HepG2 (cell line): ENCODE data around the gene KIF3C. TPM values are rescaled to one million over a fixed set of nuclear protein-coding genes. Genes with fewer than 3 reads are reported as not detected.

Experiments used
- AHR ChIP-seq: IDR thresholded peaks from 2 replicates; pipeline ENCODE4 v1.6.1; 2018; ENCODE audit warnings: missing genetic modification reagents, missing compliant biosample characterization
- BRD4 ChIP-seq: sonication (generic); formaldehyde crosslinking; IDR thresholded peaks from 2 replicates; pipeline ENCODE4 v1.4.0; 2020; ENCODE audit warnings: missing genetic modification reagents
- DPF2 ChIP-seq: sonication (generic); formaldehyde crosslinking; IDR thresholded peaks from 2 replicates; pipeline ENCODE4 v1.4.0; 2020; ENCODE audit warnings: mild to moderate bottlenecking, low read depth, missing genetic modification reagents, borderline replicate concordance
- FOXA1 ChIP-seq, 2 experiments: fragments of 450-650 bp in 1 of 2; sonication (generic) in 1 of 2; formaldehyde crosslinking in 1 of 2; IDR thresholded peaks; 2 replicates each; pipeline versions ENCODE4 v1.4.0 to v1.6.1; 2016 to 2020; ENCODE audit warnings: missing genetic modification reagents in 1 of 2
- HMGA1 ChIP-seq: sonication (generic); formaldehyde crosslinking; conservative IDR thresholded peaks from 2 replicates; pipeline ENCODE4 v1.4.0; 2020; ENCODE audit warnings: missing genetic modification reagents
- KDM2A ChIP-seq: sonication (generic); formaldehyde crosslinking; IDR thresholded peaks from 2 replicates; pipeline ENCODE4 v1.4.0; 2020; ENCODE audit warnings: low read depth, missing genetic modification reagents, borderline replicate concordance
- MIER3 ChIP-seq: IDR thresholded peaks from 2 replicates; pipeline ENCODE4 v1.6.1; 2016; ENCODE audit warnings: missing compliant biosample characterization, borderline replicate concordance
- PCBP1 ChIP-seq: fragments of 200-400 bp; formaldehyde crosslinking; IDR thresholded peaks from 2 replicates; pipeline ENCODE4 v1.6.1; 2017; ENCODE audit warnings: mild to moderate bottlenecking, low read depth, low read length, borderline replicate concordance
- PHF21A ChIP-seq: sonication (generic); formaldehyde crosslinking; IDR thresholded peaks from 2 replicates; pipeline ENCODE4 v1.5.0; 2020; ENCODE audit warnings: mild to moderate bottlenecking, missing genetic modification reagents
- POLR2A ChIP-seq, 2 experiments: IDR thresholded peaks; 2 replicates each; pipeline ENCODE4 v1.6.1; 2011; ENCODE audit warnings: low read depth in 2 of 2, low read length in 2 of 2, mild to moderate bottlenecking in 1 of 2, moderate library complexity in 1 of 2; ENCODE audit not compliant: insufficient read depth in 1 of 2
- REL ChIP-seq: sonication (generic); formaldehyde crosslinking; conservative IDR thresholded peaks from 2 replicates; pipeline ENCODE4 v1.8.0; 2022; ENCODE audit warnings: mild to moderate bottlenecking, missing genetic modification reagents, moderate library complexity
- REPIN1 ChIP-seq: sonication (generic); formaldehyde crosslinking; IDR thresholded peaks from 2 replicates; pipeline ENCODE4 v1.8.0; 2022; ENCODE audit warnings: missing genetic modification reagents, low read depth, mild to moderate bottlenecking, borderline replicate concordance
- RFX1 ChIP-seq: fragments of 450-650 bp; IDR thresholded peaks from 2 replicates; pipeline ENCODE4 v1.6.1; 2017
- SOX13 ChIP-seq, 3 experiments: fragments of 450-650 bp in 1 of 3; sonication (generic) in 1 of 3; formaldehyde crosslinking in 1 of 3; IDR thresholded peaks in 2 of 3; conservative IDR thresholded peaks in 1 of 3; 2 replicates each; pipeline versions ENCODE4 v1.5.0 to v1.6.1; 2016 to 2020; ENCODE audit warnings: antibody characterized with exemption in 1 of 3, mild to moderate bottlenecking in 1 of 3, missing compliant biosample characterization in 1 of 3, missing genetic modification reagents in 1 of 3, moderate library complexity in 1 of 3
- TAF1 ChIP-seq: sonication (generic); formaldehyde crosslinking; IDR thresholded peaks from 2 replicates; pipeline ENCODE4 v1.4.0; 2020; ENCODE audit warnings: missing genetic modification reagents
- ZNF329 ChIP-seq: sonication (generic); formaldehyde crosslinking; IDR thresholded peaks from 2 replicates; pipeline ENCODE4 v1.9.0; 2021; ENCODE audit warnings: low read depth, mild to moderate bottlenecking, missing genetic modification reagents
- ZNF546 ChIP-seq: sonication (generic); formaldehyde crosslinking; conservative IDR thresholded peaks from 2 replicates; pipeline ENCODE4 v1.8.1; 2023; ENCODE audit warnings: mild to moderate bottlenecking, missing genetic modification reagents
- ZNF597 ChIP-seq: sonication (generic); formaldehyde crosslinking; IDR thresholded peaks from 2 replicates; pipeline ENCODE4 v1.5.0; 2020; ENCODE audit warnings: missing genetic modification reagents
- polyA plus RNA-seq, 8 experiments: library from polyadenylated mRNA; depleted of rRNA in 3 of 8; stranded (reverse) in 7 of 8; unstranded in 1 of 8; fragments of >200 nt; fragmentation: Illumina TruSeq in 4 of 8; extraction: Trizol in 4 of 8; gene quantifications; 2 replicates each; pipeline versions ENCODE4 v1.2.1 to v1.2.3, GENCODE V29; 2011 to 2016; ENCODE audit warnings: low read depth in 4 of 8, missing spikeins in 1 of 8, mixed read lengths in 1 of 8; ENCODE audit not compliant: insufficient read depth in 1 of 8
- total RNA-seq, 5 experiments: library from RNA; depleted of rRNA; stranded (reverse); fragments of >200 nt; fragmentation: Illumina TruSeq; extraction: Trizol; gene quantifications; 2 replicates each; pipeline ENCODE4 v1.2.3, GENCODE V29; 2016; ENCODE audit warnings: low read depth in 1 of 5
- TF ChIP-seq, protein P1 (sequence below): sonication (generic); formaldehyde crosslinking; IDR thresholded peaks from 2 replicates; pipeline ENCODE4 v1.8.0; 2022; ENCODE audit warnings: missing genetic modification reagents, low read depth, mild to moderate bottlenecking, borderline replicate concordance
- TF ChIP-seq, protein P2 (sequence below): IDR thresholded peaks from 2 replicates; pipeline ENCODE4 v1.6.1; 2012; ENCODE audit warnings: low read length, improper control_type of control experiment
- TF ChIP-seq, protein P3 (sequence below): sonication (generic); formaldehyde crosslinking; IDR thresholded peaks from 2 replicates; pipeline ENCODE4 v1.4.0; 2020; ENCODE audit warnings: mild to moderate bottlenecking, missing genetic modification reagents
- TF ChIP-seq, protein P4 (sequence below): sonication (generic); formaldehyde crosslinking; IDR thresholded peaks from 2 replicates; pipeline ENCODE4 v1.5.0; 2020; ENCODE audit warnings: mild to moderate bottlenecking, missing genetic modification reagents

KIF3C gene
- total and polyA plus RNA-seq, 2 of the 13 experiments (the other 11 are each of a cell fraction or from before 2014, with no cell fraction given): 3.6 to 4.9 TPM

GRCh38 chr2:25982273-25982967, at the start of gene KIF3C (continued):
- TF ChIP-seq ZNF597: no peak
- TF ChIP-seq, protein P1, sequence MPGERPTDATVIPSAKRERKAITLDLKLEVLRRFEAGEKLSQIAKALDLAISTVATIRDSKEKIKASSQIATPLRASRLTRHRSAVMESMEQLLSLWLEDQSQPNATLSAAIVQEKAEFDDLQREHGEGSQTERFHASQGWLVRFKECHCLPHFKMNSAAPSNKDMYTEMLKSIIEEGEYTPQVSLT (CRISPR knock-in tag): no peak
- TF ChIP-seq HMGA1 (CRISPR knock-in tag): no peak
- TF ChIP-seq, protein P2, sequence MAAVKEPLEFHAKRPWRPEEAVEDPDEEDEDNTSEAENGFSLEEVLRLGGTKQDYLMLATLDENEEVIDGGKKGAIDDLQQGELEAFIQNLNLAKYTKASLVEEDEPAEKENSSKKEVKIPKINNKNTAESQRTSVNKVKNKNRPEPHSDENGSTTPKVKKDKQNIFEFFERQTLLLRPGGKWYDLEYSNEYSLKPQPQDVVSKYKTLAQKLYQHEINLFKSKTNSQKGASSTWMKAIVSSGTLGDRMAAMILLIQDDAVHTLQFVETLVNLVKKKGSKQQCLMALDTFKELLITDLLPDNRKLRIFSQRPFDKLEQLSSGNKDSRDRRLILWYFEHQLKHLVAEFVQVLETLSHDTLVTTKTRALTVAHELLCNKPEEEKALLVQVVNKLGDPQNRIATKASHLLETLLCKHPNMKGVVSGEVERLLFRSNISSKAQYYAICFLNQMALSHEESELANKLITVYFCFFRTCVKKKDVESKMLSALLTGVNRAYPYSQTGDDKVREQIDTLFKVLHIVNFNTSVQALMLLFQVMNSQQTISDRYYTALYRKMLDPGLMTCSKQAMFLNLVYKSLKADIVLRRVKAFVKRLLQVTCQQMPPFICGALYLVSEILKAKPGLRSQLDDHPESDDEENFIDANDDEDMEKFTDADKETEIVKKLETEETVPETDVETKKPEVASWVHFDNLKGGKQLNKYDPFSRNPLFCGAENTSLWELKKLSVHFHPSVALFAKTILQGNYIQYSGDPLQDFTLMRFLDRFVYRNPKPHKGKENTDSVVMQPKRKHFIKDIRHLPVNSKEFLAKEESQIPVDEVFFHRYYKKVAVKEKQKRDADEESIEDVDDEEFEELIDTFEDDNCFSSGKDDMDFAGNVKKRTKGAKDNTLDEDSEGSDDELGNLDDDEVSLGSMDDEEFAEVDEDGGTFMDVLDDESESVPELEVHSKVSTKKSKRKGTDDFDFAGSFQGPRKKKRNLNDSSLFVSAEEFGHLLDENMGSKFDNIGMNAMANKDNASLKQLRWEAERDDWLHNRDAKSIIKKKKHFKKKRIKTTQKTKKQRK: no peak
- no peak for TF ChIP-seq FOXA1 (IDR thresholded peaks at IDR 0.05)
- TF ChIP-seq FOXA1 (CRISPR knock-in tag; IDR thresholded peaks at IDR 0.05): no peak
- 0 out of 2 replicates have a peak, but pooled peaks have one; percentile 7 for TF ChIP-seq PHF21A (CRISPR knock-in tag)
- TF ChIP-seq, protein P3, sequence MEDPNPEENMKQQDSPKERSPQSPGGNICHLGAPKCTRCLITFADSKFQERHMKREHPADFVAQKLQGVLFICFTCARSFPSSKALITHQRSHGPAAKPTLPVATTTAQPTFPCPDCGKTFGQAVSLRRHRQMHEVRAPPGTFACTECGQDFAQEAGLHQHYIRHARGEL (CRISPR knock-in tag): no peak
- TF ChIP-seq, protein P4, sequence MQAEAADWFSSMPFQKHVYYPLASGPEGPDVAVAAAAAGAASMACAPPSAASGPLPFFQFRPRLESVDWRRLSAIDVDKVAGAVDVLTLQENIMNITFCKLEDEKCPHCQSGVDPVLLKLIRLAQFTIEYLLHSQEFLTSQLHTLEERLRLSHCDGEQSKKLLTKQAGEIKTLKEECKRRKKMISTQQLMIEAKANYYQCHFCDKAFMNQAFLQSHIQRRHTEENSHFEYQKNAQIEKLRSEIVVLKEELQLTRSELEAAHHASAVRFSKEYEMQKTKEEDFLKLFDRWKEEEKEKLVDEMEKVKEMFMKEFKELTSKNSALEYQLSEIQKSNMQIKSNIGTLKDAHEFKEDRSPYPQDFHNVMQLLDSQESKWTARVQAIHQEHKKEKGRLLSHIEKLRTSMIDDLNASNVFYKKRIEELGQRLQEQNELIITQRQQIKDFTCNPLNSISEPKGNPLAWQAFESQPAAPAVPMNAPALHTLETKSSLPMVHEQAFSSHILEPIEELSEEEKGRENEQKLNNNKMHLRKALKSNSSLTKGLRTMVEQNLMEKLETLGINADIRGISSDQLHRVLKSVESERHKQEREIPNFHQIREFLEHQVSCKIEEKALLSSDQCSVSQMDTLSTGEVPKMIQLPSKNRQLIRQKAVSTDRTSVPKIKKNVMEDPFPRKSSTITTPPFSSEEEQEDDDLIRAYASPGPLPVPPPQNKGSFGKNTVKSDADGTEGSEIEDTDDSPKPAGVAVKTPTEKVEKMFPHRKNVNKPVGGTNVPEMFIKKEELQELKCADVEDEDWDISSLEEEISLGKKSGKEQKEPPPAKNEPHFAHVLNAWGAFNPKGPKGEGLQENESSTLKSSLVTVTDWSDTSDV: no peak; the same call in 1 of the 2 replicates
- TF ChIP-seq TAF1 (CRISPR knock-in tag): no peak
- TF ChIP-seq PCBP1: no peak
- no peak for TF ChIP-seq RFX1
- no peak for TF ChIP-seq SOX13 (IDR thresholded peaks at IDR 0.05)
- no peak; a peak in 1 of 4 replicates for TF ChIP-seq SOX13 (CRISPR knock-in tag; conservative IDR thresholded peaks at IDR 0.05 in 1 of 2, IDR thresholded peaks at IDR 0.05 in 1 of 2)
- TF ChIP-seq POLR2A (IDR thresholded peaks at IDR 0.05; ENCODE audit: insufficient read depth in 1 of 2, low read depth in 2 of 2, low read length in 2 of 2): no peak
- TF ChIP-seq REPIN1 (CRISPR knock-in tag): no peak
- TF ChIP-seq MIER3 (CRISPR knock-in tag): no peak
- TF ChIP-seq KDM2A: no peak
- no peak for TF ChIP-seq BRD4 (CRISPR knock-in tag)
- TF ChIP-seq DPF2 (CRISPR knock-in tag): no peak
- TF ChIP-seq REL (CRISPR knock-in tag): no peak
- no peak for TF ChIP-seq ZNF546 (CRISPR knock-in tag)
- TF ChIP-seq AHR (CRISPR knock-in tag): no peak
- no peak for TF ChIP-seq ZNF329
